Measurements from ENCODE around the gene CRABP1. TPM values are rescaled to one million over a fixed set of nuclear protein-coding genes. Genes with fewer than 3 reads are reported as not detected.

CRABP1 gene
- total and polyA plus RNA-seq, 10 of the 15 experiments (the other 5 are each of a cell fraction or from before 2014, with no cell fraction given), result 0.21 to 0.41 TPM; not detected in 8

- RAD21 ChIA-PET (ENCODE audit: unreplicated experiment), result no interaction called here
- Histone ChIP-seq H3K4me3 (no peak overlapping the region), H3K27ac (ENCODE audit: control insufficient read depth, insufficient read depth) (no peak overlapping the region), H3K4me2 (ENCODE audit: control insufficient read depth, insufficient read depth) (no peak overlapping the region), H4K20me1 (ENCODE audit: control insufficient read depth, insufficient read depth) (no peaks in the 10 kb centered on the region), H3K36me3 (ENCODE audit: control insufficient read depth in 2 of 2, insufficient read depth in 2 of 2, low read length in 1 of 2) (no peaks in the 10 kb centered on the region), H2AFZ (ENCODE audit: control insufficient read depth, low read depth, low read length) (no peak overlapping the region), H3K79me2 (ENCODE audit: control insufficient read depth, insufficient read depth, low read length) (no peaks in the 10 kb centered on the region), H3K9me3 (replicated peaks; ENCODE audit: control insufficient read depth, insufficient read depth, low read length) (no peaks in the 10 kb centered on the region), H3K9ac (ENCODE audit: control insufficient read depth, insufficient read depth, low read length) (no peak overlapping the region), H3K4me1 (ENCODE audit: control insufficient read depth, insufficient read depth, low read length) (no peaks in the 10 kb centered on the region), H3K27me3 (replicated peaks in 1 of 2; ENCODE audit: control insufficient read depth in 2 of 2, insufficient read depth in 2 of 2, low read length in 1 of 2) (peaks cover 11 to 14% of the 10 kb centered on the region in 2 experiments)
- DNase-seq (ENCODE audit: low read depth, low spot score), result no peak
- WGBS (ENCODE audit: insufficient coverage, insufficient replicate concordance, low lambda C conversion rate, missing lambda C conversion rate), result 24% methylated on average over 50 of the region's 53 CpGs
- intact Hi-C loops (cut with micrococcal nuclease; ENCODE audit: unreplicated experiment) (no loop called here), in situ Hi-C loops (cut with MboI) (no loop called here)
- TF ChIP-seq ATF7 (IDR thresholded peaks at IDR 0.05; ENCODE audit: low read depth) (no peak), ZZZ3 (IDR thresholded peaks at IDR 0.05; ENCODE audit: control insufficient read depth, insufficient read length, low read depth) (no peak), ESRRA (IDR thresholded peaks at IDR 0.05; ENCODE audit: low read length) (no peak), SKIL (IDR thresholded peaks at IDR 0.05; ENCODE audit: low read depth, poor library complexity, severe bottlenecking) (no peak)
- TF ChIP-seq, protein P1, sequence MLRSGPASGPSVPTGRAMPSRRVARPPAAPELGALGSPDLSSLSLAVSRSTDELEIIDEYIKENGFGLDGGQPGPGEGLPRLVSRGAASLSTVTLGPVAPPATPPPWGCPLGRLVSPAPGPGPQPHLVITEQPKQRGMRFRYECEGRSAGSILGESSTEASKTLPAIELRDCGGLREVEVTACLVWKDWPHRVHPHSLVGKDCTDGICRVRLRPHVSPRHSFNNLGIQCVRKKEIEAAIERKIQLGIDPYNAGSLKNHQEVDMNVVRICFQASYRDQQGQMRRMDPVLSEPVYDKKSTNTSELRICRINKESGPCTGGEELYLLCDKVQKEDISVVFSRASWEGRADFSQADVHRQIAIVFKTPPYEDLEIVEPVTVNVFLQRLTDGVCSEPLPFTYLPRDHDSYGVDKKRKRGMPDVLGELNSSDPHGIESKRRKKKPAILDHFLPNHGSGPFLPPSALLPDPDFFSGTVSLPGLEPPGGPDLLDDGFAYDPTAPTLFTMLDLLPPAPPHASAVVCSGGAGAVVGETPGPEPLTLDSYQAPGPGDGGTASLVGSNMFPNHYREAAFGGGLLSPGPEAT (IDR thresholded peaks at IDR 0.05; ENCODE audit: low read depth), result no peak
- FAIRE-seq, result no peak
- CTCF ChIA-PET, result no interaction called here
- no peak for ATAC-seq
- no TSS peak for BruUV-seq (replicated peaks)
- SMC1A ChIA-PET (ENCODE audit: uncharacterized antibody, unreplicated experiment), result no interaction called here
- POLR2A ChIA-PET, result no interaction called here
Measured at GRCh38 chr15:78341057-78341987, 1.2 kb downstream of the CRABP1 start.

All from GM12878 (cell line).